Measurements from ENCODE around the gene TSR1.
"Not testable (repeated sequence)": the region's sequence is repeated elsewhere in the genome, so short reads cannot be mapped to it uniquely, and the experiment has no call there.

The TSR1 gene

GRCh38 chr17:2335726-2336214 is 487 bp downstream of the TSR1 start:
- DNase-seq: no peak

GRCh38 chr17:2331303-2331702 is 5.0 kb downstream of the TSR1 start:
- DNase-seq: no peak

GRCh38 chr17:2323629-2324314 is 12.5 kb downstream of the TSR1 start:
- no peak for DNase-seq

- DNase-seq: no peak
Observed at GRCh38 chr17:2321399-2321798, 14.9 kb downstream of the TSR1 start.

- DNase-seq: no peak
Observed at GRCh38 chr17:2319051-2319450, 17.2 kb downstream of the TSR1 start.

- DNase-seq: no peak
Observed at GRCh38 chr17:2317796-2318195, 18.5 kb downstream of the TSR1 start.

- DNase-seq: not testable (repeated sequence)
Observed at GRCh38 chr17:2316916-2317205, 19.4 kb downstream of the TSR1 start.

- no peak for DNase-seq
Observed at GRCh38 chr17:2312736-2313135, 23.5 kb downstream of the TSR1 start.

GRCh38 chr17:2309338-2310154 is 26.7 kb downstream of the TSR1 start:
- no peak for DNase-seq

- no peak for DNase-seq
Observed at GRCh38 chr17:2304931-2305330, 31.3 kb downstream of the TSR1 start.

GRCh38 chr17:2303204-2304188 is 32.8 kb downstream of the TSR1 start, which contains the start of the genes SMG6 and SRR:
Gene SMG6, minus strand, starts transcription at chr17:2303785. Its CDS starts 65 bp downstream, at chr17:2303720.
Gene SRR, plus strand, starts transcription at chr17:2303950. Its CDS starts 11,611 bp downstream, at chr17:2315561.
- DNase-seq: peak; percentile 96

GRCh38 chr17:2302778-2303203 is 33.5 kb downstream of the TSR1 start:
- no peak for DNase-seq

GRCh38 chr17:2299756-2300155 is 36.5 kb downstream of the TSR1 start:
- DNase-seq: no peak

- no peak for DNase-seq
Observed at GRCh38 chr17:2299136-2299535, 37.1 kb downstream of the TSR1 start.

GRCh38 chr17:2297023-2297422 is 39.2 kb downstream of the TSR1 start:
- DNase-seq: no peak

- no peak for DNase-seq
Observed at GRCh38 chr17:2295575-2295974, 40.7 kb downstream of the TSR1 start.

- DNase-seq: no peak
Observed at GRCh38 chr17:2292100-2292499, 44.2 kb downstream of the TSR1 start.

GRCh38 chr17:2289878-2290478 is 46.3 kb downstream of the TSR1 start:
- DNase-seq: no peak

GRCh38 chr17:2283302-2283701 is 53.0 kb downstream of the TSR1 start:
- DNase-seq: no peak

GRCh38 chr17:2282297-2282873 is 53.9 kb downstream of the TSR1 start:
- no peak for DNase-seq

- DNase-seq: no peak
Observed at GRCh38 chr17:2279707-2280106, 56.5 kb downstream of the TSR1 start.

Data from activated naive CD4-positive, alpha-beta T cell treated with anti-CD3 and anti-CD28 coated beads, Interleukin-2, amount 50 U/mL, for 16 hours (primary cell).